ENCODE measurements around the gene SUPT20H. TPM values are rescaled to one million over a fixed set of nuclear protein-coding genes. Genes with fewer than 3 reads are reported as not detected.

Gene SUPT20H
- total and polyA plus RNA-seq, 2 of the 13 experiments (the other 11 are each of a cell fraction or from before 2014, with no cell fraction given): 35.0 to 63.6 TPM

GRCh38 chr13:37037241-37037640 lies 22.2 kb downstream of the SUPT20H start:
- no peaks in the 10 kb centered on the region for H3K4me1 ChIP-seq (ENCODE audit: insufficient read depth, low read length)
- BruUV-seq (replicated peaks): no TSS peak
- in situ Hi-C loops (cut with HindIII; ENCODE audit: extremely low pct_ligation_motif_present, low pct_unique_long_range_greater_than_20kb): no loop called here
- intact Hi-C loops (cut with micrococcal nuclease; ENCODE audit: unreplicated experiment): no loop called here
- H3K4me3 ChIP-seq (replicated peaks in 1 of 3; ENCODE audit: insufficient read depth in 1 of 3, low read depth in 2 of 3, low read length in 3 of 3): no peak overlapping the region
- no peak overlapping the region for H3K9ac ChIP-seq (ENCODE audit: insufficient read depth, low read depth, low read length)
- no peak overlapping the region for H3K27ac ChIP-seq (ENCODE audit: extremely low read length, insufficient read depth, low read length)
- H2AFZ ChIP-seq (ENCODE audit: low read length): no peak overlapping the region
- ChIA-PET POLR2A (no interaction called here), CTCF (ENCODE audit: low intra/inter-chr PET ratio, low total read pairs) (no interaction called here)
- no peaks in the 10 kb centered on the region for H3K27me3 ChIP-seq (ENCODE audit: control insufficient read depth in 1 of 2, insufficient read depth in 2 of 2, low read length in 2 of 2)
- DNase-seq (ENCODE audit: low spot score): no peak
- H3K9me3 ChIP-seq (ENCODE audit: low read length): no peaks in the 10 kb centered on the region
- H3K79me2 ChIP-seq (ENCODE audit: insufficient read depth, low read length): no peaks in the 10 kb centered on the region
- H3K4me2 ChIP-seq (ENCODE audit: low read depth, low read length): no peak overlapping the region
- FAIRE-seq: no peak
- H3K36me3 ChIP-seq (replicated peaks in 1 of 2; ENCODE audit: control insufficient read depth in 1 of 2, insufficient read depth in 2 of 2, low read length in 2 of 2): peaks cover 14 to 79% of the 10 kb centered on the region in 2 experiments
- TF ChIP-seq HDAC2 (CRISPR knock-in tag; IDR thresholded peaks at IDR 0.05) (no peak), RBFOX2 (IDR thresholded peaks at IDR 0.05; ENCODE audit: low read depth, low read length) (0 out of 2 replicates have a peak, but pooled peaks have one; percentile 20)
- no peaks in the 10 kb centered on the region for H4K20me1 ChIP-seq (ENCODE audit: insufficient read depth, low read length)
- 95% methylated on average over 3 of the region's 3 CpGs for WGBS (ENCODE audit: low lambda C conversion rate)
- no peak for ATAC-seq

- Histone ChIP-seq H3K27me3 (ENCODE audit: control insufficient read depth in 1 of 2, insufficient read depth in 2 of 2, low read length in 2 of 2) (no peaks in the 10 kb centered on the region), H3K36me3 (replicated peaks in 1 of 2; ENCODE audit: control insufficient read depth in 1 of 2, insufficient read depth in 2 of 2, low read length in 2 of 2) (peaks cover 14 to 56% of the 10 kb centered on the region in 2 experiments; a peak in 4 of 5 replicates), H3K4me2 (ENCODE audit: low read depth, low read length) (no peak overlapping the region), H3K79me2 (ENCODE audit: insufficient read depth, low read length) (no peaks in the 10 kb centered on the region), H4K20me1 (ENCODE audit: insufficient read depth, low read length) (no peaks in the 10 kb centered on the region), H2AFZ (ENCODE audit: low read length) (no peak overlapping the region), H3K9me3 (ENCODE audit: low read length) (no peaks in the 10 kb centered on the region), H3K4me1 (ENCODE audit: insufficient read depth, low read length) (no peaks in the 10 kb centered on the region), H3K9ac (ENCODE audit: insufficient read depth, low read depth, low read length) (no peak overlapping the region), H3K4me3 (replicated peaks in 1 of 3; ENCODE audit: insufficient read depth in 1 of 3, low read depth in 2 of 3, low read length in 3 of 3) (no peak overlapping the region), H3K27ac (ENCODE audit: extremely low read length, insufficient read depth, low read length) (no peak overlapping the region)
- POLR2A ChIA-PET: no interaction called here
- DNase-seq (ENCODE audit: low spot score) (no peak), FAIRE-seq (no peak), ATAC-seq (no peak)
- BruUV-seq (replicated peaks): no TSS peak
- CTCF ChIA-PET (ENCODE audit: low intra/inter-chr PET ratio, low total read pairs): no interaction called here
- intact Hi-C loops (cut with micrococcal nuclease; ENCODE audit: unreplicated experiment) (no loop called here), in situ Hi-C loops (cut with HindIII; ENCODE audit: extremely low pct_ligation_motif_present, low pct_unique_long_range_greater_than_20kb) (no loop called here)
- 98% methylated on average over 4 of the region's 4 CpGs for WGBS (ENCODE audit: low lambda C conversion rate)
- TF ChIP-seq ZNF160 (CRISPR knock-in tag; IDR thresholded peaks at IDR 0.05) (no peak), ZNF432 (CRISPR knock-in tag; IDR thresholded peaks at IDR 0.05; ENCODE audit: borderline replicate concordance) (no peak), DNMT1 (CRISPR knock-in tag; IDR thresholded peaks at IDR 0.05) (no peak), ZNF121 (CRISPR knock-in tag; IDR thresholded peaks at IDR 0.05) (no peak), RFXAP (CRISPR knock-in tag; IDR thresholded peaks at IDR 0.05; ENCODE audit: borderline replicate concordance) (no peak), ZNF232 (CRISPR knock-in tag; IDR thresholded peaks at IDR 0.05; ENCODE audit: borderline replicate concordance) (no peak), BCL3 (CRISPR knock-in tag; IDR thresholded peaks at IDR 0.05) (no peak), ERF (CRISPR knock-in tag; IDR thresholded peaks at IDR 0.05) (no peak), PHF8 (CRISPR knock-in tag; IDR thresholded peaks at IDR 0.05) (no peak), ZBTB33 (CRISPR knock-in tag; IDR thresholded peaks at IDR 0.05) (no peak), ESRRA (CRISPR knock-in tag; IDR thresholded peaks at IDR 0.05; ENCODE audit: low read depth) (no peak)
- TF ChIP-seq, protein P1, sequence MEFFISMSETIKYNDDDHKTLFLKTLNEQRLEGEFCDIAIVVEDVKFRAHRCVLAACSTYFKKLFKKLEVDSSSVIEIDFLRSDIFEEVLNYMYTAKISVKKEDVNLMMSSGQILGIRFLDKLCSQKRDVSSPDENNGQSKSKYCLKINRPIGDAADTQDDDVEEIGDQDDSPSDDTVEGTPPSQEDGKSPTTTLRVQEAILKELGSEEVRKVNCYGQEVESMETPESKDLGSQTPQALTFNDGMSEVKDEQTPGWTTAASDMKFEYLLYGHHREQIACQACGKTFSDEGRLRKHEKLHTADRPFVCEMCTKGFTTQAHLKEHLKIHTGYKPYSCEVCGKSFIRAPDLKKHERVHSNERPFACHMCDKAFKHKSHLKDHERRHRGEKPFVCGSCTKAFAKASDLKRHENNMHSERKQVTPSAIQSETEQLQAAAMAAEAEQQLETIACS (CRISPR knock-in tag; IDR thresholded peaks at IDR 0.05): no peak
- TF ChIP-seq, protein P2, sequence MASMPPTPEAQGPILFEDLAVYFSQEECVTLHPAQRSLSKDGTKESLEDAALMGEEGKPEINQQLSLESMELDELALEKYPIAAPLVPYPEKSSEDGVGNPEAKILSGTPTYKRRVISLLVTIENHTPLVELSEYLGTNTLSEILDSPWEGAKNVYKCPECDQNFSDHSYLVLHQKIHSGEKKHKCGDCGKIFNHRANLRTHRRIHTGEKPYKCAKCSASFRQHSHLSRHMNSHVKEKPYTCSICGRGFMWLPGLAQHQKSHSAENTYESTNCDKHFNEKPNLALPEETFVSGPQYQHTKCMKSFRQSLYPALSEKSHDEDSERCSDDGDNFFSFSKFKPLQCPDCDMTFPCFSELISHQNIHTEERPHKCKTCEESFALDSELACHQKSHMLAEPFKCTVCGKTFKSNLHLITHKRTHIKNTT (CRISPR knock-in tag; IDR thresholded peaks at IDR 0.05): no peak
Measured at GRCh38 chr13:37029617-37030016, 29.9 kb downstream of the SUPT20H start.
